Skin of body (tissue), 2 donors: ENCODE results near the gene SCN3B. TPM values are rescaled to one million over a fixed set of nuclear protein-coding genes. Genes with fewer than 3 reads are reported as not detected.
"Not testable (repeated sequence)": the region's sequence is repeated elsewhere in the genome, so short reads cannot be mapped to it uniquely, and the experiment has no call there.

Experiments used
- DNase-seq: peaks from one replicate; lab custom pipeline; 2025; lab: John Stamatoyannopoulos, UW
- total RNA-seq: library from RNA; depleted of rRNA; stranded (reverse); fragments of >200 nt; gene quantifications from one replicate; pipeline ENCODE4 v1.2.3, GENCODE V29; 2014

SCN3B gene, protein sequence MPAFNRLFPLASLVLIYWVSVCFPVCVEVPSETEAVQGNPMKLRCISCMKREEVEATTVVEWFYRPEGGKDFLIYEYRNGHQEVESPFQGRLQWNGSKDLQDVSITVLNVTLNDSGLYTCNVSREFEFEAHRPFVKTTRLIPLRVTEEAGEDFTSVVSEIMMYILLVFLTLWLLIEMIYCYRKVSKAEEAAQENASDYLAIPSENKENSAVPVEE
- 3.6 TPM for total RNA-seq

DNA sequence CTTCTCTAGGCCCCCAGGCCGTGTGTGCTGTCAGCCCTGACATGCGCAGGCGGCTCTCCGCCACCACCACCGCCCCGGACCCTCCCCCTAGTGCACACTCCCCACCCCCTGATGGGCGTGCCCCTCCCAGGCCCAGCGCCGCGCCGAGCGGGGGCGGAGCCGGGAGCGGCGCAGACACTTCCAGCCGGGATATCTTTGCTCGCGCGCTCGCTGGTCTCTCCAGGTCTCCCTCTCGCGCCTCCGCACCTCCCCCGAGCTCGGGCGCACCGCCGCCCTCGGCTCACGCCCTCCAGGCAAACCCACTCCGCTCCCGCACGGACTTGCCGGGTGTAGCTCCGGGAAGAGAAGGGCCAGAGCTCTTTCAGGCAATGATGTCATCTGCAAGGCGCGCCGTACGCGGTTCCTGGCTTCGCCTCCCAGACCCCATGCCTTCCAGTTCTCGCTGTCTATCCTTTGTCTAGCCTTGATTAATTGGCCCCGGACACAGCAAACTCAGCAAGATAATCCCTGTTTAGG is at the start of gene SCN3B:
SCN3B (minus strand) TSS at position 59 of the 516 bp plus-strand sequence. CDS start 823 bp downstream, outside the sequence.
- DNase-seq: peak; percentile 5

DNA sequence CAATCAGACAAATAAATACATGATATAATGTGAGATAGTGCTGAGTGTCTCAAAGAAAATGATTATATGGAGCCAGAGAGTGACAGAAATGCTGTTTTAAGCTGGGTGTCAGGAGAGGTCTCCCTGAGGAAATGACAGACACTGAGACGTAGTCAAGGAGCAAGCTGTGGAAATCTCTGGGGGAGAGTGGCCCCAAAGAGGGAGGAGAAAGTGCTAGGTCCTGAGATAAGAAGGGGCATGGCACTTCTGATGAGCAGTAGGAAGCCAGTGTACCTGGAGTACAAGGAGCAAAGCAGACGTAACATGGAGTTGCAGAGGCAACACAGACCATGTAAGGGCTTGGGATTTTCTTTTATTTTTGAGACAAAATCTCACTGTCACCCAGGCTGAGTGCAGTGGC is 48.3 kb upstream of the SCN3B start:
- no peak for DNase-seq

DNA sequence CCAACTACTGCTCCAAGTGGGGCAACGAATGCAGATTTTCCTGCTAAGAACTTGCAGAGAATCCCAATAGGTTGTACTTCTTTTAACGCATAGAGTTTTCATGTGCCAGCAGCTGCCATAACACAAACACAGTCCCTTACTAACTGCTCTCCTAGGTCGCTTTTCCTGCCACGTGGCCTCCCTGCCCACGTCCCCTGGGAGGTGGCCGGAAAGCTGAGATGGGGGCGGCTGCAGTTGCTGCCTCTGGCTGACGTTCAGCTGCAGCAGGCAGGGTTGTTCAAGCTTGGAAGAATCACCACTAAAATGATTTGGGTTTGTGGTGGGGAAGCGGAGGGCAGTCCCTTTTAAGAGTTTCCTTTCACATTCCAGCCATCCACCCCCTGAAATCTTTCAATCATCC is 47.7 kb upstream of the SCN3B start:
- no peak for DNase-seq

DNA sequence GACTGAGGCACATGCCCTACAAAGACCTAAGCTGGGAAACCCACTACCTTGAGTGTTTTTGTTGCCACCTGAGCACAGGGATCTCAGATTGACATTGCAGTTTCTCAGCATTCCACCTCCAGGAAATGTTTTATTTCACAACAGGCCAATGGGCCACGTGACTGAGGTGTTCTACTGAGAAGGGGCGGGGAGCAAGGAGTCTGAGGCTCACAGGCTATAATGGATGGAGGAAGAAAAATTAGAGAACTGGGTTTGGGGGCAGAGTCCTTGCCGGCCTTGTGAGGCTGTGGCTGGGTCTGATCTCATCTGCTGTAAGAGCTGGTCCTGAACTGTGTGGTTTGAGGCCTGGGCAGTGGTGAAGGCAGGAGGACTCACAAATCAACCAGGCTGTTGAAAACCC is 46.3 kb upstream of the SCN3B start:
- no peak for DNase-seq

DNA sequence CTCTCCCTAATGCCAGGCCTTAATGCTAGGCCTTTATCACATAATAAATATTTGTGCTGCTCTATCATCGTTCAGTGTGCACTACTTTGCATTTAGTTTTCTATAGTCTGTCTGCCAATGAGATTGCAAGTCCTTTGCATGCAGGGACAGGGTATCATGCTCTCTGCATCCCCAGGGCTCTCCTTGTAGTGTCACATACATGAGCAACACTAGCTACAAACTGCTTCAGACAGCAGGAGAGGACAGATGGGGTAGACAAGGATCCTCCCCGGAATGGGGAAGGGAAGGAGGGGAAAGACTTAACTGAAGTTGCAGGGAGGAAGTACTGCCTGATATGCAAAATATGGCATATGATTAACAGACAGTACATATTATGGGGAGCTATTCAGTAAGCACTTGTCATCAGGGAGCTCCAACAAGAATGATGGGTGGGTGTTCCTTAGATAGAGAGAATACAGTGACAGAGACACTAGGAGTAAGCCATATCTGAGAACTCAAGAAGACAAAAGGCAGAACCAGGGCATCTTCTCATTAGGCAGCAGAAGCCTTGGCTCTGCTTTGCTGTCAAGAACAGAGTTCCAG is 44.2 kb upstream of the SCN3B start:
- DNase-seq: no peak

DNA sequence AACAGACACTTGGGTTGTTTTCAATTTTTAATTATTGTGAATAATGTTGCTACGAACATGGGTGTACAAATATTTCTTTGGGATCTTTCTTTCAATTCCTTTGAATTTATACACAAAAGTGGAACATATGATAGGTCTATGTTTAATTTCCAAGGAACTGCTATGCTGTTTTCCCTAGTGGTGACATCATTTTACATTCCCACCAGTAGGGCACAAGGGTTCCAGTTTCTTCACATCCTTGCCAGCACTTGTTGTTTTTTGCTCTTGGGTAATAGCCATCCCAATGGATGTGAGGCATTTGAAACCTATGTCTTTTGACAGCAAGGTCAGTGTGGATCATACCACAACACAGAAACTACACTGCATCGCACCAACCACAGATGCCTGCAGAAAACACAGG is 41.8 kb upstream of the SCN3B start:
- DNase-seq: no peak

DNA sequence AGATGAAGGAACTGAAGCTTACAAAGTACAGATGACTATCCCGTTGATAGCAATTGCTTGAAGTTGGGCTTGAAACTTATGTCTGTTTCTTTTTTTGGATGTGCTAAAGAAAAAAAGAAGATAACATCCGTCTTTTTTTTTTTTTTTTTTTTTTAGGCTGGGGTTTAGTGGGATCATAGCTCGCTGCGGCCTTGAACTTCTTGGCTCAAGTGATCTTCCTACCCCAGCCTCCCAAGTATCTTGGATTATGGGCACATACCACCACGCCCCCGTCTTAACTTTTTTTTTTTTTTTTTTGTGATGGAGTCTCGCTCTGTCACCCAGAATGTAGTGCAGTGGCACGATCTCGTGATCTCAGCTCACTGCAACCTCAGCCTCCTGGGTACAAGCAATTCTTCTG is 40.8 kb upstream of the SCN3B start:
- no peak for DNase-seq

DNA sequence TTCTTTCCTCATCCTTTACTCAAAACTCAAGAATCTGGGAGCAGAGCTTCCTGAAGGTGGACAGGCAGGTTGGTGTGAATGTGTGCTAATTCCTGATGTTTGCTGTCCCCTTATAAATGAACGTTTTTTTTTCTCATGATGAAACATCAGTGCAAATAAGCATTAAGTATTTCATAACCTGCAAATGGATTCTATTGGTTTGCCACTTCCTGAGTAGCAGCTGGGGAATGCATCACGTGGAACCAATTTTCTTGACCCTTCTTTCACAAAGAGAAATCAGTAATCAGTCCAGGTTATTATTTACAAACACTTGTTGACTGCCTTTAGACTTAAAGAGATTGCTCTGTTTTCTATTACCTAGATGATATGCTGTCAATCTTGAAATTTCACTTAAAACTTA is 40.1 kb upstream of the SCN3B start:
- DNase-seq: no peak

DNA sequence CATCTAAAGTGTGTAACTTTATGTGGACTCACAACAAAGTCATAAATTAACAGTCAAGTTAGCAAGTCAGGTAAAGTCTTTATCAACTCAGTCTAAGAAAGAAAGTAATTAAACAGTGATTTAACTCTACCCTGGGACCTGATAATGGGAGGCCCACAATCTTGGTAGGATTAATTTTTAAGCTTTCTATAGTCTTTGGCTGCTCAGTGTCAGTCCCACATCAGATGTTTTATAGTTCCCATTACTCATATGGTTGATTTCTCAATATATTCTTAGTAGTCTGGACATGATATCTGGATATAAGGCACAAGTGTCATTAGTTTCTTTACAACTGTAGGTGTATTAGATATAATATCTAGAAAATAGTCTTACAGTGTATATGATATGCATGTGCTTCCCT is 38.5 kb upstream of the SCN3B start:
- DNase-seq: no peak

DNA sequence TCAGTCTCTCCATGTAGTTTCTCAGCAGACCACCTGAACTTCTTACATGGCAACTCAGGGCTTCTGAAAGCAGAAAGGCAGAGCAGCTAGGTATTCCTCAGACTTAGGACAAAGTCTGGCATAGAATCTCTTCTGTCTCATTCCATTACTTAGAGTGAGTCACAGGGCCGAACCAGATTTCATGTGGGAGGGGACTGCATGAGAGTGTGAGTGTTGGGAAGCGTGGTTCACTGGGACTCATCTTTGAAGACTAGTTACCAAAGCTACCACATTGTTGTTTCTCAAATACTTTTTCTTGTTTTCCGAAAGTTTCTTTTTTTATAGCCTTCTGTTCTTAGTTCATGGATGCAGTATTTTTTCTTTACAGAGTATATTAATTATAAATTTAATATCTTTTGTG is 36.1 kb upstream of the SCN3B start:
- no peak for DNase-seq

DNA sequence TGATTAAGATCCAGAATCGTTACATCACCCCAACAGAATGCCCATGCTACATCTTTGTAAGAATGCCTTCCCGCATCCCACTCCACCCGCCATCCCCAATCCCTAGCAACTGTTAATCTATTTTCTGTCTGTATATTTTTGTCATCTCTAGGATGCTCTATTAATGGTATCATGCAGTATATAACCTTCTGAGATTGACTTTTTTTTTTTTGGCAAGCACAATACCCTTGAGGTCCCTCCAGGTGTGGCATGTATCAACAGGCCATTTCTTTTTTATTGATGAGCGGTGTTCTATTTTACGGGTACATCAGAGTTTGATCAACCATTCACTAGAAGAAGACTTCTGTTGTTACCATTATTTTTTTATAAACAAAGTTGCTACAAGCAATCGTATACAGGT is 30.2 kb upstream of the SCN3B start:
- DNase-seq: no peak

DNA sequence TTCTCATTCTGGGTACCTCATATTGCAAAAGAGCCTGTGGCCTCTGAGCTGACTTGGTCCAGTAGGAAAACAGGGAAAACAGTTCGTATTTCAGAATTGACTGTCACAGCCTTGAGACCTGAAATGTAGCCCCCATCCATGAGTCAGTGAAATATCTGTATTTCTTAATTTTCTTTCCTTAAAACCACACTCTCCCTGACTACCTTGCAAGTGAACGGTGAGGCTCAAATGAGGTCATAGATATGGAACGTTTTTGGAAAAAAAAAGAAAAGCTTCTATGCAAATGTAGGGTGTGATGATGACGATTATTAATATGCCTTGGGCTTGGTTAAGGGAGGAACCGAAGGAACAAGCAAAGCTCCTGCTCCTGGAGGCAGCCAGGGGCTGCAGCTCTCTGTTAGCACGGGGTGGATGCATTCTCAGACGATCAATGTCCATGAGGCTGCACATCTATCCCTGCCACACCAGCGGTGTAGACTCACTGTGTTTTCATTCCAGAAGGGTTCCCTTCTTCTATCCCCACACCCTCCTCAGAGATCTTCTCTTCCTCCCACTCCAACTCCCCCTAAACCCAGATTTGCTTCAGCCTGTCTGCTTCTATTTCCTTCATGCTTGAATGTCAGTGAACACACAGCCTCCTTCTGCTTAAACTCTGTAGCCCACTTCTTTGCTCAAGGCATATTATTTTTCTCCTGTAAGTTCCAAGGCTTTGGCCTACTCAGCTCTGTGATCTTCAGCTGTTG is 29.2 kb upstream of the SCN3B start:
- DNase-seq: no peak

DNA sequence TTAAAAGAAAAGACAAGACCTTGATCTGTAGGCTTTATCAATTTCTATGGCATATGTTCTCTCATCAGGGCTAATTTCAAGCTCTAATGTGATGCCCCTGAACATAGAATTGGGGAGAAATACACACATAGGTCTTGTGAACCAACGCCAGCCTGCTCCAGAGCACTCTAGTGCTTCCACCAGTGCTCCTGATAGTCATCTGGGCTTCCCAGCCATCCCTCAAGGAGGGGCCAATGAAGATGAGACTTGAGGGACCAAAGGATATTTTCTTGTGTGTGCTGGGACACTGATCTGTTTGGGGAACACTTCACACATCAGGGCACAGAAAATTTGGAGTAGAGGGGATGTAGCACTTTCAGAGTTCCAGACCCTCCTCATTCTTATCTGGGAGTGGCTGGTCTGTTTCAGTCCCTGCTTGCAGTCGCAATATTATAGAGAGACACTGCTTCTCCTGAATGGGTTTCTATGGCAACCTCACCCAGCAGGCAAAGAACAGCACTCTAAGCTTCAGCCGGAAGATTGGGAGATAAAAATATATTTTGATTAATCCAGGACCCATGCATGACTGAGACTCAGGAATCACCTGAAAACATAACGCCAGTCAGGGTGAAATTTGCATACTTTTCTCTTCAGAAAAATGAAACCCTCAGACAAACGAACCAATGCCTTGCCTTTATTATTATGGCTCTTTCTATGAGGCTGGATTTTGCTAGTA is 28.4 kb upstream of the SCN3B start:
- DNase-seq: no peak

DNA sequence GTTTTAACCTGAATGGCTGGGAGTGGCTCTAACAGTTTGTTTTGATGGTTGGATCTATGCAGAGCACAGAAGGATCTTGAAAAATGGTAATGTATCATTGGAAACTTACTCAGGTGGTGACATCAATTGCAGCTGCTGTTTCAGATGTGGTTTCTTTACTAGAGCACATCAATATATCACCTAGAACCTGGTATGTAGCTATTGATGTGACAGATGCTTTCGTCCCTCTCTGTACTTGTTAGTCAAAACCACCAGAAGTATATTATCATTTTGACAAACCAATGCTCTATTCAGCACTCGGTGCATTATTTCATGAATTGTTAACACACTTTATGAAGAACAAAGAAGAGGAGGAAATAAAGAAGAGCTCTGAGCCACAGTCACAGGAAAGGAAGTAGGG is 26.6 kb upstream of the SCN3B start:
- no peak for DNase-seq

DNA sequence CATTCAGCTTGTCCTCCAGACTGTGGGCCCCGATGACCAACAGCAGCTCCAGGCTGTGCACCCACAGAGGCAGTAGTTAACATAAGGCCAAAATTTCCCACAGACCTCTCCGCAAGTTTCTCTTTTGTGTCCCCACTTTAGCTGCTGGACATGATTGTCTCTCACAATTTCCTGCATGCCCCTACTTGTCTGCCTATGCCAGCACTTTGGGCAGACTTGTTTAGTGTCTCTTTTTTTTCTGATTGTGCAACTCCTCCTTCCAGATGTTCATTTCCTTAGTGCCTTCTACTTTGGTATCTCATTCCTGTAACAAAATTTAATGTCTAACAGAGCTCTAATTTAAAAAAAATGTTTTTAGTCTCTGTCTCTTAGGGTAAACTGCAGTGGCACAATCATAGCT is 23.8 kb upstream of the SCN3B start:
- DNase-seq: no peak

DNA sequence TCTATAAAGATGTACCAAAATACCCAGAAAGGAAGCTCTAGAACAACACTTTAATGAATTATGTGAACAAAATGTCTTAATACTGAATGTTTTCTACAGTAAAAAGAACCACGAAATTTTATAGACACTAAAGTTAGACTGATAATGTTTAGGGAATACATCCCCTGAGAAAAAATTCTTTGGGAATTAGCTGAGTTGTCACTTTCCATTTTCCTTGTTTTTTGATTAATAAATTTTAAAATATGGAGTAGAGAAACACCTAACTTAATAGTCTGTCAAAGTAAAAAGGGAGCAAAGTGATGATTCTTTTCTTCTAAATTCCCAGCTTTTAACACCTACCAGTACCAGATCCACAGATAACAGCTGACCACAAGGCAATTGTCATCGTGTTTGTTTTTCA is 23.1 kb upstream of the SCN3B start:
- DNase-seq: no peak

DNA sequence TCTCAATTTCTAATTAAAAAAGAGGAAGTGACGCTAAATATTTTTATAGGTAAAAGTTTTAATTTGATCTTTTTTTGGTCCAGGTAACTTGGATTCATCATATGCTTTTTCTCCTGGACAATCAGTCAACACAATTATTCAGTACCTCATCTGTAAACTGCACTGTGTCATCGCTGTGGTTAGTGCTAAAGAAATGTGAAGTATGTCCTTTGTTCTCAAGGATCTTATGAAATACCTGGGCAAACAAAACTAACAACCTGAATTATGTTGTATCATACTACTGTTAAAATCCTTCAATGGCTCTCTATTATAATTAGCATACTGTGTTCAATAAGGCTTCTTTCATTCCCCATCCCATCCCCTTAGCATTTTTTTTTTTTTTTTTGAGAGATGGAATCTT is 19.9 kb upstream of the SCN3B start:
- DNase-seq: no peak

DNA sequence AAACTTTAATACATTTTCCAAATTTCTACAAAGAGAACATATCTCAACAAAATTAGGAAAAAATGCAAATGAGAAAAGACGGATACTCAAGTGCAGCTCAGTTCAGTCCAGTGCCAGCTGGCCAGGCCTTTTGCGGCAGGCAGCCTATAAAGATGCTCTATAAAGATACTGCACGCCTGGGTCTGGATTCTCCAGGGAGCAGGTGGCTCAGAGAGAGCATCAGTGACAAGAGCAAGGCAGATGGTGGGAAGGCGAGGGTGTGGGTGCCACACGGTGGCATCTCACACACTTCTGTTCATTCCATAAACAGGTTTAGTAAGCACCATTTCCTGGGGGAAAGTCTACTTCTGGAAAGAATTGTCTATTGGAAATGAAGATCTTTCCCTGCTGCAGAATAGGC is 18.1 kb upstream of the SCN3B start:
- no peak for DNase-seq

DNA sequence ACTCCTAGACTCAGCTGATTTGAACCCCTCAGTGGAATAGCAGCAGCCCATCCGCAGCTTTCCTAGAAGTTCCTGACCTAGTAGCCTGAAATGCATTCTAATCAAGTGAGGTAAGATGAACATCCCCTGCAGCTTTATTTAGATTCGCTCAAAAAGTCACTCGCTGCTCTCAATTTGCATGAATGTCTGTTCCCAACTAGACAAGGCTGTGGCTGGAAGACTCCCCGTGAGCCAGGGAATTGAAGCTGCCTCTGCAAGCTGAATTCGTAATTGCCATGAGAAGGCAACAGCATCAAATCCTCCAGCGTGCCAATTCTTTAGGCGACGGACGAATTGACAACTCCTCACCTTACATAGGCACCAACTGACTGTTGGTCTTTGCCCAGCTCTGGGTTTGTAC is 17.1 kb upstream of the SCN3B start:
- DNase-seq: no peak

DNA sequence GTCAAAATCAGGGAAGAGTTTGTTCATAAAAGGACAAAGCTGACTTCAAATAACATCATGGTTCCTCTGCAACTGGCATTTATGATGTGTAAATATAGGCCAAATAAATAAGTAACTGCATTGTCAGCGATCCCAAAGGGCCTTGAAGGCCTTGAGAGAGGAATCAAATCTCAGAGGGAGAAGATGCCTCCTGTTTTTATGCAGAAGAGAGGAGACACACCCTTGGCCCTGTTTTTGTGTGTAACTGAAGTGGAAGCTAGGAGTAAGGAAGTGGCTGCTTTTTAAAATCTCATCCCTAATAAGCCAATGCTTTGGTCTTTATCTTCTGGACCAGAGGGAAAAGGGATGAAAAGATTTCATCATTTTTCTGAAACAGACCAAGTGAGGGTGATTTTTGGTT is 15.7 kb upstream of the SCN3B start:
- no peak for DNase-seq

DNA sequence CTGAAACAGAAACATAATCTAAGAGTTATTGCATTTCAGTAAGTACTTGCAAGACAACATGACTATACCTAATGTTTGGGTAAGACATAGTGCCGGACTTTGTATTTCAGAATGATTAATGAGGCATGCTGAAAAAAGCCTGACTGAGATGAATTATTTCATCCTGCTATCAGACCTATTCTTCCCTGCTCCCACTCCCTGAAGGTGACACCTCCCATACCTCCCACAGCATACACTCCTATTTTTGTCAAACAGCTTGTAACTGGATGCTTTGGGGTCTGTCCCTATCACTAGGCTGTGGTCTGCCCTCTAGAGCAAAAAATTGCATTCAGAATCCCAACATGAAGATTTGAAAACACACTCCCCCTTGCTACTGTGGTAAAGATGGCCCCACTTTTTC is 10.9 kb upstream of the SCN3B start:
- no peak for DNase-seq

DNA sequence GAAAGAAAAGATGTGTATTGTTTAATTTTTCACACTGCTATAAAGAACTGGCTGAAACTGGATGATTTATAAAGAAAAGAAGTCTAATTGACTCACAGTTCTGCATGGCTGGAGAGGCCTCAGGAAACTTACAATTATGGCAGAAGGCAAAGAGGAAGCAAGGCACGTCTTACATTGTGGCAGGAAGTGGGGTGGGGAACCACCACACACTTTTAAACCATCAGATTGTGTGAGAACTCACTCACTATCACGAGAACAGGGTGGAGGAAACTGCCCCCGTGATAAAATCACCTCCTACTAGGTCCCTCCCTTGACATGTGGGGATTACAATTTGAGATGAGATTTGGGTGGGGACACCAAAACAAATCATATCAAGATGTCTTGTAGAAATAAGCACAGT is 5.5 kb upstream of the SCN3B start:
- not testable (repeated sequence) for DNase-seq
